K562 (cell line): ENCODE data around the gene NCOA3.
"Not testable (repeated sequence)": the region's sequence is repeated elsewhere in the genome, so short reads cannot be mapped to it uniquely, and the experiment has no call there.

ENCODE experiments used
- CEBPB ChIP-seq: fragments of 450-650 bp; IDR thresholded peaks from 2 replicates; pipeline ENCODE4 v1.6.1; 2016; ENCODE audit warnings: missing genetic modification characterization, missing compliant biosample characterization
- MYC ChIP-seq, 2 experiments: fragments of 250-450 bp in 1 of 2; sonication (Bioruptor Pico) in 1 of 2; IDR thresholded peaks; 2 replicates each; pipeline versions ENCODE4 v1.5.1 to v1.6.1; 2012 to 2021; ENCODE audit warnings: low read depth in 2 of 2, borderline replicate concordance in 1 of 2, improper control_type of control experiment in 1 of 2, low read length in 1 of 2, mild to moderate bottlenecking in 1 of 2, moderate library complexity in 1 of 2
- MYNN ChIP-seq, 2 experiments: sonication (generic); formaldehyde crosslinking in 1 of 2; IDR thresholded peaks; 2 replicates each; pipeline versions ENCODE4 v1.5.0 to v1.6.1; 2016 to 2020; ENCODE audit warnings: antibody characterized with exemption in 1 of 2, missing genetic modification reagents in 1 of 2
- TEAD4 ChIP-seq, 2 experiments: sonication (generic) in 1 of 2; formaldehyde crosslinking in 1 of 2; IDR thresholded peaks; 2 replicates each; pipeline versions ENCODE4 v1.6.1 to v1.8.0; 2012 to 2022; ENCODE audit warnings: borderline replicate concordance in 1 of 2, inconsistent platforms in 1 of 2, low read length in 1 of 2, mild to moderate bottlenecking in 1 of 2, missing genetic modification reagents in 1 of 2
- ZFX ChIP-seq: sonication (generic); formaldehyde crosslinking; IDR thresholded peaks from 2 replicates; pipeline ENCODE4 v1.8.0; 2022; ENCODE audit warnings: mild to moderate bottlenecking, missing genetic modification reagents, moderate library complexity
- TF ChIP-seq, protein P1 (sequence below): fragments of 250-450 bp; sonication (Bioruptor Pico); IDR thresholded peaks from 2 replicates; pipeline ENCODE4 v1.5.0; 2021
- TF ChIP-seq, protein P2 (sequence below), 3 experiments: IDR thresholded peaks in 2 of 3; conservative IDR thresholded peaks in 1 of 3; 2 replicates each; pipeline ENCODE4 v1.5.1; 2011 to 2012; ENCODE audit warnings: low read length in 3 of 3, mild to moderate bottlenecking in 3 of 3, control low read depth in 2 of 3, improper control_type of control experiment in 1 of 3, inconsistent platforms in 1 of 3, low read depth in 1 of 3, mixed read lengths in 1 of 3, moderate library complexity in 1 of 3; ENCODE audit not compliant: insufficient read depth in 2 of 3
- TF ChIP-seq, protein P3 (sequence below), 3 experiments: fragments of 200-800 bp in 1 of 3; fragments of 250-450 bp in 1 of 3; fragments of 450-650 bp in 1 of 3; sonication (Bioruptor Pico) in 1 of 3; sonication (Bioruptor generic) in 1 of 3; formaldehyde crosslinking in 1 of 3; IDR thresholded peaks; 2 replicates each; pipeline versions ENCODE4 v1.6.1 to v1.8.0; 2016 to 2022; ENCODE audit warnings: mild to moderate bottlenecking in 2 of 3, missing genetic modification characterization in 2 of 3, missing compliant biosample characterization in 1 of 3, moderate library complexity in 1 of 3

DNA sequence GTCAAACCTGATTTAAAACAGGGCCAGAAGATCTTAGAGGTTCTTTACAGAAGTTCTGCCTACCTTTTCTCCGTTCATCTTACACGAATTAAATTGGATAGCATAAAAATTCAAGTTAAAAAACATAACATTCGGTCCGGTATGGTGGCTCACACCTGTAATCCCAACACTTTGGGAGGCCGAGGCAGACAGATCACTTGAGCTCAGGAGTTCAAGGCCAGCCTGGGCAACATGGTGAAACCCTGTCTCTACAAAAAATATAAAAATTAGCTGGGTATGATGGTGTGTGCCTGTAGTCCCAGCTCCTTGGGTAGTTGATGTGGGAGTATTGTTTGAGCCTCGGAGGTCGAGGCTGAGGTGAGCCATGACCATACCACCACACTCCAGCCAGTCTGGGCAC lies 79.0 kb downstream of the NCOA3 start:
- TF ChIP-seq MYNN (IDR thresholded peaks at IDR 0.05); MYNN (CRISPR knock-in tag; IDR thresholded peaks at IDR 0.05); ZFX; CEBPB (tag); MYC (IDR thresholded peaks at IDR 0.05; ENCODE audit: low read depth, low read length); MYC (CRISPR knock-in tag; IDR thresholded peaks at IDR 0.05; ENCODE audit: borderline replicate concordance, low read depth); TEAD4 (IDR thresholded peaks at IDR 0.05; ENCODE audit: low read length); TEAD4 (CRISPR knock-in tag; IDR thresholded peaks at IDR 0.05; ENCODE audit: borderline replicate concordance): not testable (repeated sequence)
- TF ChIP-seq, protein P1, sequence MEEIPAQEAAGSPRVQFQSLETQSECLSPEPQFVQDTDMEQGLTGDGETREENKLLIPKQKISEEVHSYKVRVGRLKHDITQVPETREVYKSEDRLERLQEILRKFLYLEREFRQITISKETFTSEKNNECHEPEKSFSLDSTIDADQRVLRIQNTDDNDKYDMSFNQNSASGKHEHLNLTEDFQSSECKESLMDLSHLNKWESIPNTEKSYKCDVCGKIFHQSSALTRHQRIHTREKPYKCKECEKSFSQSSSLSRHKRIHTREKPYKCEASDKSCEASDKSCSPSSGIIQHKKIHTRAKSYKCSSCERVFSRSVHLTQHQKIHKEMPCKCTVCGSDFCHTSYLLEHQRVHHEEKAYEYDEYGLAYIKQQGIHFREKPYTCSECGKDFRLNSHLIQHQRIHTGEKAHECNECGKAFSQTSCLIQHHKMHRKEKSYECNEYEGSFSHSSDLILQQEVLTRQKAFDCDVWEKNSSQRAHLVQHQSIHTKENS (CRISPR knock-in tag) = not testable (repeated sequence)
- TF ChIP-seq, protein P2, sequence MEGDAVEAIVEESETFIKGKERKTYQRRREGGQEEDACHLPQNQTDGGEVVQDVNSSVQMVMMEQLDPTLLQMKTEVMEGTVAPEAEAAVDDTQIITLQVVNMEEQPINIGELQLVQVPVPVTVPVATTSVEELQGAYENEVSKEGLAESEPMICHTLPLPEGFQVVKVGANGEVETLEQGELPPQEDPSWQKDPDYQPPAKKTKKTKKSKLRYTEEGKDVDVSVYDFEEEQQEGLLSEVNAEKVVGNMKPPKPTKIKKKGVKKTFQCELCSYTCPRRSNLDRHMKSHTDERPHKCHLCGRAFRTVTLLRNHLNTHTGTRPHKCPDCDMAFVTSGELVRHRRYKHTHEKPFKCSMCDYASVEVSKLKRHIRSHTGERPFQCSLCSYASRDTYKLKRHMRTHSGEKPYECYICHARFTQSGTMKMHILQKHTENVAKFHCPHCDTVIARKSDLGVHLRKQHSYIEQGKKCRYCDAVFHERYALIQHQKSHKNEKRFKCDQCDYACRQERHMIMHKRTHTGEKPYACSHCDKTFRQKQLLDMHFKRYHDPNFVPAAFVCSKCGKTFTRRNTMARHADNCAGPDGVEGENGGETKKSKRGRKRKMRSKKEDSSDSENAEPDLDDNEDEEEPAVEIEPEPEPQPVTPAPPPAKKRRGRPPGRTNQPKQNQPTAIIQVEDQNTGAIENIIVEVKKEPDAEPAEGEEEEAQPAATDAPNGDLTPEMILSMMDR (IDR thresholded peaks at IDR 0.05 in 2 of 3, conservative IDR thresholded peaks at IDR 0.05 in 1 of 3; ENCODE audit: insufficient read depth in 2 of 3, low read depth in 1 of 3, low read length in 3 of 3) = not testable (repeated sequence)
- TF ChIP-seq, protein P3, sequence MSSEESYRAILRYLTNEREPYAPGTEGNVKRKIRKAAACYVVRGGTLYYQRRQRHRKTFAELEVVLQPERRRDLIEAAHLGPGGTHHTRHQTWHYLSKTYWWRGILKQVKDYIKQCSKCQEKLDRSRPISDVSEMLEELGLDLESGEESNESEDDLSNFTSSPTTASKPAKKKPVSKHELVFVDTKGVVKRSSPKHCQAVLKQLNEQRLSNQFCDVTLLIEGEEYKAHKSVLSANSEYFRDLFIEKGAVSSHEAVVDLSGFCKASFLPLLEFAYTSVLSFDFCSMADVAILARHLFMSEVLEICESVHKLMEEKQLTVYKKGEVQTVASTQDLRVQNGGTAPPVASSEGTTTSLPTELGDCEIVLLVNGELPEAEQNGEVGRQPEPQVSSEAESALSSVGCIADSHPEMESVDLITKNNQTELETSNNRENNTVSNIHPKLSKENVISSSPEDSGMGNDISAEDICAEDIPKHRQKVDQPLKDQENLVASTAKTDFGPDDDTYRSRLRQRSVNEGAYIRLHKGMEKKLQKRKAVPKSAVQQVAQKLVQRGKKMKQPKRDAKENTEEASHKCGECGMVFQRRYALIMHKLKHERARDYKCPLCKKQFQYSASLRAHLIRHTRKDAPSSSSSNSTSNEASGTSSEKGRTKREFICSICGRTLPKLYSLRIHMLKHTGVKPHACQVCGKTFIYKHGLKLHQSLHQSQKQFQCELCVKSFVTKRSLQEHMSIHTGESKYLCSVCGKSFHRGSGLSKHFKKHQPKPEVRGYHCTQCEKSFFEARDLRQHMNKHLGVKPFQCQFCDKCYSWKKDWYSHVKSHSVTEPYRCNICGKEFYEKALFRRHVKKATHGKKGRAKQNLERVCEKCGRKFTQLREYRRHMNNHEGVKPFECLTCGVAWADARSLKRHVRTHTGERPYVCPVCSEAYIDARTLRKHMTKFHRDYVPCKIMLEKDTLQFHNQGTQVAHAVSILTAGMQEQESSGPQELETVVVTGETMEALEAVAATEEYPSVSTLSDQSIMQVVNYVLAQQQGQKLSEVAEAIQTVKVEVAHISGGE (CRISPR knock-in tag; IDR thresholded peaks at IDR 0.05) = peak in 1 of 3 experiments; percentile 69; a peak in 2 of 6 replicates
